Measurements from ENCODE around the gene HDDC3. TPM values are rescaled to one million over a fixed set of nuclear protein-coding genes. Genes with fewer than 3 reads are reported as not detected.
"Not testable (repeated sequence)": the region's sequence is repeated elsewhere in the genome, so short reads cannot be mapped to it uniquely, and the experiment has no call there.

The HDDC3 gene
- total RNA-seq, 2 donors from 2014 or later = 12.2 to 17.1 TPM

DNA sequence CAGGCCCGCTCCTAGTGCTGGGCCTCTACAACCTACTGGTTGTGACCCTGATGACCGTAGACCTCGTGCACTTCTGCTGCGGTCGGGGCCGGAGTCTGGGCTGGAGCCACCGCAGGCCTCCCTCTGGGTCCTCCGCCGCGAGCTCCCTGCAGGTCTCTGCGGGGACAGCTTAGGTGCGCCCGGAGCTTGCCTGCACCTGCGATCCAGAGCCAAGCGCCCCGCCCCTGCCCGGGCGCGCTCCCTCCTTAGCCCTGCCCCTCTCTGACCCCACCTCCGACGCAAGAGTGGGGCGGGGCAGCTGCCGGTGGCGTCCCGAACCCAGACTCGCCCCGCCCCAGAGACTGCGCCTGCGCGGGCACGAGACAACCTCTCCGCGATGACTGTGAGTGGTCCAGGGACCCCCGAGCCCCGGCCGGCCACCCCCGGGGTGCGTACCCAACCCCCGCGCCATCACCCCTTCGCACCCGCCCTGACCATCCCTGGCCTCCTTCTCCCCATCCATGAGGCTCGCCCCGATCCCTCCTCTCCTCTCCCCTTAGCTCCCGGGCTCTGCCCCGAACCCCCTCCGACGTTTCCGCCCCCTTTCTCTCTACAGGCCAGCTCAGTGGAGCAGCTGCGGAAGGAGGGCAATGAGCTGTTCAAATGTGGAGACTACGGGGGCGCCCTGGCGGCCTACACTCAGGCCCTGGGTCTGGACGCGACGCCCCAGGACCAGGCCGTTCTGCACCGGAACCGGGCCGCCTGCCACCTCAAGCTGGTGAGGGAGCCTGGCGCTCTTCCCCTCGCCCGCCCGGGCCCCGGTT lies 2.8 kb upstream of the HDDC3 start, which contains the start of gene UNC45A:
Gene UNC45A, plus strand, starts transcription at position 337 of the 803 bp plus-strand sequence. Its CDS starts 40 bp downstream, at position 377.
- intact Hi-C loops (cut with DNase I) = no loop called here

DNA sequence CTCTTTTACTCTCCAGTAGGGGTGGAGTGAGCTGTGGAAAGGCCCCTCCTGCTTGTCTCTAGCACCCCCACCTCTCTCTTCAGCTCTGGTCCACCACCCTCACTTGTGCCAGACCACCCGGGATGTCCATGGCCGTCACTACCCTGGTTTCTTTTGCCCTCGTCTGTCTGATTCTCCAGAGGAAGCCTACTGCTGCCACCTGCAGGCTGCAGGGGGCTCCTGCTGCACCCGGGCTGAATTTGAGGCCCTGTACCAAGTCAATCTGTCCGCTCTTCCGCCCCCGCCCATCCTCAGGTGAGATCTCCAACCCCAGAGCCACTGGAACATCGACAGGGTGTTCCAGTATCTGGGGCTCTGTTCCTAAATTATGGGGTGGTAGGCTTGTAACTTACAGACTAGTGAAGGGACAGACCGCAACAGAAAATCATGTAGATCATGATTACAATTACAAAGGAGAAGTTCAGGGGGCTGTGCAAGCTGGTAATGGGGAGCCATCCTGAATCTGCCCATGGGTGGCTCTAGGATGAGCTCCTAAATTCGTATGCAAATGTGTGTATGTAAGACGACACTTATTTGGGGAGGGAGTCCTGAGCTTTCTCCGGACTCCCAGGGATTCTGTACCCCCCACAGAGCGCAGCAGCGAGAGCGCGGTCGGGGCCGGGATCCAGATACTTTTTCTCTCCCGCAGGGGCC lies 2.1 kb upstream of the HDDC3 start:
- ATAC-seq = peak; percentile 50 to 52
- intact Hi-C loops (cut with DNase I) = no loop called here
- DNase-seq = peak; percentile 90

More for the DNA sequence above, 2.8 kb upstream of the HDDC3 start, which contains the start of gene UNC45A:
- DNase-seq = peak; percentile 95
- peak; percentile 87 to 92 for ATAC-seq

DNA sequence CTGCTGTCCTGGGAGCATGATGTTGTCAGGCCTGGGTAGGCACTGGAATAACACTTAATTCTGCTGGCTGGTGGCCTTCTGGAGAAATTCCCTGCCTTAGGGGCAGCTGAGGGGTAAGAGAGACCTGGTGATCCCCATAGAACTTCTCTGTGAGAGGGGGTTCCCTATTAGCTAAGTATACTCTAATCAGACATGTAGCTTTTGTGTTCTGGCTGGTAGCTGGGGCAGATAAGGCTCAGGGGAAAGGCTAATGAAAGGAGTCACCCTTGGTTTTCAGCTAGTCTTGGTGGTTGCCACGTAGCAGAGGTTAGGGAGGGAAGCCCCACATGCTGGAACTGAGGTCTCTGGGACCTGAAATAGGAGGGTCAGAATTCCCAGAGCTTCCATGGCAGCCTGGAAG lies 952 bp upstream of the HDDC3 start:
- DNase-seq = no peak
- ATAC-seq = no peak
- intact Hi-C loops (cut with DNase I) = loop anchor here in 1 of 2 donors (2.0 kb wide), 1 partner anchor 30 kb away; the partner anchor contains the start of gene MAN2A2

DNA sequence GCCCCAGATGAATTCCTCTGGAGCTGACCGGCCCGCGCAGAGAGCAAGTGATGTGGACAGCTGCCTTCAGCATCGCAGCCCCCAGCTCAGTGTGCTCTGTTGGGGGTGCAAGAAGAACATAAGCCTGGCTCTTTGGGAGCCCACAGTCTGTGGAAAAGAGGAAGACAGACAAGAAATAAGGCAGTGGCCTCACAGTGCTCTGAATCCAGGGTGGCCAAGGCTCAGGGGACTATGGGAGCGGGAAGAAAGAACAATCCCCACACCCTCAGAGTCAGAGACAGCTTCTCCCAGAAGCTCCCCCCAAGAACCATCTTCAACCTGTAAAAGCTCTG lies 277 bp upstream of the HDDC3 start:
- ATAC-seq (no peak), DNase-seq (no peak)
- intact Hi-C loops (cut with DNase I) = loop anchor here in 1 of 2 donors (2.0 kb wide), 1 partner anchor 30 kb away; the partner anchor contains the start of gene MAN2A2

DNA sequence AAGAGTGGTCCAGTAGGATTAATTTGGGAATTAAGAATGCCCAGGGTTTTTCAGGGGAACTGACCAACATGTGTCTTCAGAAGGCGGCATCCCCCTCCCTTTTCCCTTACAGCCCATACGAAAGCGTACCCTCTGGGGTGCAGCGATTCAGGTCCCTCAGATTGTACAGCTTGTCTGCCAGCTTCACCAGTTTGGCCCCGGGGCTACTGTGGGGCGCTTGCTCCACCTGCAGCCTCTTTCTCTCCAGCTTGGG lies 848 bp downstream of the HDDC3 start:
- ATAC-seq (no peak), DNase-seq (no peak)
- intact Hi-C loops (cut with DNase I) = no loop called here

DNA sequence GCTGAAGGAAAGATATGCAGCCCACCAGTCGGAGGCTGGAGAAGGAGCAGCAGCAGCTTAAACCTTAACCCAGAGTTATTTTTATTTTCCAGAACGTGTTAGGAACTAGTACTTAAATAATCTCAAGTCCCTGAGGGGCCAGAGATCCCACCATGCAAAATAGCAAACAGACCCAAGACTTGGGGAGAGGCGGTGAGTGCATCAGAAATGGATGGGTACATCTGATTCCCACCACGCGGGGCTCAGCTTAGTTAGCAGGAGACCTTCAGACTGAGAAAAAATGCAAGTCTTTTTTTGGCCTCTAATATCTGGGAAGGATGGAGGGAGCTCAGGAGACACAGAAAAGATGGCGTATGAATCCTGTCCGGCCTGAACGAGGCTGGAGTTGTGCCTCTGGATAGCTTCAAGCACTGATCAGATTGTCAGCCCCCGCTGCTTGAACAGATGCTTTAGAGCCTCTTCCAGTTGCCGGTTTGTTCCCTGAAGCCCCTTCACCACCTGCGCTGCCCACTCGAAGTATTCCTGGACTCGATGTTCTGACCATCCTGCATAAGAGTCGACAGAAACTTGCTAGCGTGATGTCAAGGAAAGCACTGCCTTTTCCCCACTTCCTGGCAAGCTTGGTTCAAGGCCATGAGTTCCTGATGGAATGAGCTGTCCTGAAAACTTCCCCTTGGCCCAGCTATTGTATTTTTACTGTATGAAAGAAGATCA lies 1.3 kb downstream of the HDDC3 start:
- intact Hi-C loops (cut with DNase I) = no loop called here
- ATAC-seq (no peak), DNase-seq (no peak)

DNA sequence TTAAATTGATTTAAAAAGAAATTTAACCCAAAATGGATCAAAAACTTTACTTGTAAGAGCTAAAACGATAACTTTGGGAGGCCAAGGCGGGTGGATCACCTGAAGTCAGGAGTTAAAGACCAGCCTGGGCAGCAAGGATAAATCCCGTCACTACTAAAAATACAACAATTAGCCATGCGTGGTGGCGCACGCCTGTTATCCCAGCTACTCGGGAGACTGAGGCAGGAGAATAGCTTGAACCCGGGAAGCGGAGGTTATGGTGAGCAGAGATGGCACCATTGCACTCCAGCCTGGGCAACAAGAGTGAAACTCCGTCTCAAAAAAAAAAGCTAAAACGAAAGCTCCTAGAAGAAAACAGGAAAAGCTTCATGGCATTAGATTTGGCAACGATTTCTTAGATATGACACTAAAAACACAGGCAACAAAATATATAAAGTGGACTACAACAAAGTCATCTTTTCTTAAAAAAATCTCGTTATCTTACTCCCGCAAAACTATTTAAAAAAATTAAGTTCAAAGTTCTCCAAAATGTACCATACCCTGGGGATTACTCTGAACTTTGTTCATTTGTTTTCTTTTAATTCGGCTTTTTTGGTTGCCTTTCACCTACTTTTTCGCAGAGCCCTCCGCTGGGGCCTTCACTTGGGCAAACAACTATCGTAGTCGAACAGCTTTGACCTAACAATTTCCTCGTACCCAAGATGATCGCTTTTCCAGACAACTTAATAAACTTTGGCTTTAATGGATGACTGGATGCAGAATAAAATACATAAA lies 2.9 kb downstream of the HDDC3 start:
- intact Hi-C loops (cut with DNase I) = no loop called here
- no peak for ATAC-seq

DNA sequence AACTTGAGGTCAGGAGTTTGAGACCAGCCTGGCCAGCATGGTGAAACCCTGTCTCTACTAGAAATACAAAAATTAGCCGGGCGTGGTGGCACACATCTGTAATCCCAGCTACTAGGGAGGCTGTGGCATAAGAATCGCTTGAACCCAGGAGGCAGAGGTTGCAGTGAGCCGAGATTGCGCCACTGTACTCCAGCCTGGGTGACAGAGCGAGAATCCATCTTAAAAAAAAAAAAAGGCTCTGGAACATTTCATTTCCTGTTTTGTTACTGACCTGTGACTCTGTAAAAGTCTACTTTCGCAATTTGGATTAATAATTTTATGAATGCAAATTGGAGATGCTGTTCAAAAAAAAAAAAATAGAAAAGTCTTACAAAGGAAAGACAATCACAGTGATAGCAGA lies 4.2 kb downstream of the HDDC3 start:
- intact Hi-C loops (cut with DNase I); DNase-seq; ATAC-seq: not testable (repeated sequence)

More for the DNA sequence above, 2.9 kb downstream of the HDDC3 start:
- DNase-seq = no peak

DNA sequence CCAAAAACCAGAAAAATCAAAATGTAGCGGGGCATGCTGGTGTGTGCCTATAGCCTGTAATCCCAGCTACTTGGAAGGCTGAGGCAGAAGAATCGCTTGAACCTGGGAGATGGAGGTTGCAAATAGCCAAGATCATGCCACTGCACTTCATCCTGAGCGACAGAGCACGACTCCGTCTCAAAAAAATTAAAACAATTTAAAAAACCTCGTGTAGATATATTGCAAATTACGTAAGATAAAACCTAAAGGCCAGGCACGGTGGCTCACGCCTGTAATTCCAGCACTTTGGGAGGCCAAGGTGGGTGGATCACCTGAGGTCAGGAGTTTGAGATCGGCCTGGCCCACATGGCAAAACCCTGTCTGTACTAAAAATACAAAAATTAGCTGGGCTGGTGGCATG lies 5.6 kb downstream of the HDDC3 start:
- intact Hi-C loops (cut with DNase I); DNase-seq; ATAC-seq: not testable (repeated sequence)

DNA sequence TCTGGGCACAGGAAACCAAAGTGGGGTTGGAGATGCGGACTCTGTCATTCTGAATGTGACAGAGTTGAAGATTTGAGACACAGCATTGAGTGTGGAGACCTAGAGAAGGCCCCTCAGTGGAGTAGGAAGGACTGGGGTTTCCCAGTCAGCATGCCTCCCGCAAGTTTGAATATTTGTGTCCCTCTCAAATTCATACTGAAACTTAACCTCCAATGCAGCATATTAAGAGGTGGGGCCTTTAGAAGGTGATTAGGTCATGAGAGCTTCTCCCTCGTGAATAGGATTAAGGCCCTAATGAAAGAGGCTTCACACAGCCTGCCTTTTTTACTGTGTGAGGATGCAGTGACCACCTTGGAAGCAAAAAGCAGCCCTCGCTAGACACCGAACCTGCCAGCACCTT lies 8.0 kb downstream of the HDDC3 start:
- no peak for ATAC-seq
- intact Hi-C loops (cut with DNase I) = no loop called here

DNA sequence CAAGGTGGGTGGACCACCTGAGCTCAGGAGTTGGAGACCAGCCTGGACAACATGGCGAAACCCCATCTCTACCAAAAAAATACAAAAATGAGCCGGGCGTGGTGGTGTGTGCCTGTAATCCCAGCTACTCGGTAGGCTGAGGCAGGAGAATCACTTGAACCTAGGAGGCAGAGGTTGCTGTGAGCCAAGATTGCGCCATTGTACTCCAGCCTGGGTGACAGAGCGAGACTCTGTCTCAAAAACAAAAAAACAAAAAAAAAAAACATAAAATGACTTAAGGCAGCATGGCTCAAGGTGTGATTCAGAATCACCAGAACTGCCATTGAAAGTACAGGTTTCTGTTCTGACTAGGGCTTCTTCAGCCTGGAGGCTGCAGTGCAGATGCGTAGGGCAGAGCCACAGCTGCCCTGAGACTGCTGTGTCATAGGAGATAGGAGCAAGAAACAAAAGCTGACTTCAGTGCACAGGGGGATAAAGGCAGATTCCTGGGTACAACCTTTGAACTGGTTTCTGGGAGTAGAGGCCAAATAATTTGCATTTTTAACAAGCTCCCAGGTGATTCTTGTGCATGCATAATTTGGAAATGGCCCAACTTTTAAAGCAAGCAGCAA lies 9.5 kb downstream of the HDDC3 start:
- peak; percentile 2 for DNase-seq
- intact Hi-C loops (cut with DNase I); ATAC-seq: not testable (repeated sequence)

More for the DNA sequence above, 8.0 kb downstream of the HDDC3 start:
- no peak for DNase-seq

DNA sequence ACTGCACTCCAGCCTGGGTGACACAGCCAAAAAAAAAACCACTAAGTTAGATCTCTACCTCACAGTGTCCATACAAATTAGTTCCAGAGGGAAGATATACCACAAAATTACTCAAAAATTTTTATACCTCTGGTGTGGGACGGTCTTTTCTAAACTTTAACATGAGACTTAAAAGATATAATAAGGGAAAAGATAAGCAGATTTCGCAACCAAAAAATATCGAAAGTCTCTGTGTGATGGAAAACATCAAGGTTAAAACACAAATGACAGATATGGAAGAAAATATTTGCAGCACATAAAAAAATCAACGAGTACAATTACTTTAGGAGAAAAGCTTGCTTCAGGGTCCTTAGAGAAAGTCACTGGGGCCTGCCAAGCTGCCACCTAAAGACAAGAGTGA lies 10.5 kb downstream of the HDDC3 start:
- intact Hi-C loops (cut with DNase I) = no loop called here
- ATAC-seq (no peak), DNase-seq (no peak)

DNA sequence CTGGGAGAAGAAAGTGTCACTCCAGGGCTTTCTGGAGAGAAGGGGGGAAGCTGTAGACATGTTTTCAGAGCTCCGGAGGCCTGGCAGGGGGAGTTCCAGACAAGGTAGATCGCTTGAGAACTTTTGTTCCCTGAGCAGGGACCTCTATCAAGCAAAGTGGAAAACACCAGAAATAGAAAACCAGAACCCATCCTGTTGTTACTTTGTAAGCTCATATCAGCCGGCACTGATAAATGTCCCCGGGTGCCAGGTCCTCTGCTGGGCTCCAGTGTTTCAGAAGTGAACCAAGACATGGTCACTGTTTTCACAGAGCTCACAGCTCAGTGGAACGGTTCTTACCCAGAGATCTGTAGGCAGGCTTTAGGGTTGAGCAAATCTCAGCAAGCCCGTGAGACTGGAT lies 13.5 kb downstream of the HDDC3 start:
- DNase-seq (peak; percentile 13), ATAC-seq (peak; percentile 13 to 53)
- intact Hi-C loops (cut with DNase I) = no loop called here

DNA sequence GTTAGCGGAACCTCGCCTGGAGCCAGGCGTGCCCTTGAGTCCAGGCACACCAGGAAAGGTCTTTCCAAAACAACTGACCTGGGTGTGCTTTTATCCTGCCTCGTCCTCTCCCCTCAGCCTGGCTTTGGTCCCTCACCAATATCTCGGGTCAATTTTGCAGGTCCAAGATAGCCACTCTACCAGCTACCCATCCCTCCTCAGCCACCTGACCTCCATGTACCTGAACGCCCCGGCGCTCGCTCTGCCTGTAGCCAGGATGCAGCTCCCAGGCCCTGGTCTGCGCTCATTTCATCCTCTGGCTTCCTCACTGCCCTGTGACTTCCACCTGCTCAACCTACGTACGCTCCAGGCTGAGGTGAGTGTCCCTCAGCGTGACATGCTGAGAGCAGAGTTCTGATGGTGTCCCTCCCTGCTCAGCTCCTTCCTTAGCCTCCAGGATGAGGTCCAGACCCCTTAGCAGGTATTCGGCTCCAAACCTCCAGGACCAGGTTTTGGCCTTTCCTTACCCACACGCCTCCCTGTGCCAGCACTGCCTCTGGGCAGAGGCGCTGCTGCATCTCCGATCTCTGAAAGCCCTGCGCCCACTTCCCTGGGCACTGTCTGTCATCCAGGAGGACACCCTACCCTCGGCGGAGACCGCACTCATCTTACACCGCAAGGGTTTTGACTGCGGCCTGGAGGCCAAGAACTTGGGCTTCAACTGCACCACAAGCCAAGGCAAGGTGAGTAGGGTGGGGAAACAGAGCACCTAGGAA lies 14.1 kb downstream of the HDDC3 start:
- ATAC-seq = no peak
- peak; percentile 12 for DNase-seq
- intact Hi-C loops (cut with DNase I) = no loop called here

DNA sequence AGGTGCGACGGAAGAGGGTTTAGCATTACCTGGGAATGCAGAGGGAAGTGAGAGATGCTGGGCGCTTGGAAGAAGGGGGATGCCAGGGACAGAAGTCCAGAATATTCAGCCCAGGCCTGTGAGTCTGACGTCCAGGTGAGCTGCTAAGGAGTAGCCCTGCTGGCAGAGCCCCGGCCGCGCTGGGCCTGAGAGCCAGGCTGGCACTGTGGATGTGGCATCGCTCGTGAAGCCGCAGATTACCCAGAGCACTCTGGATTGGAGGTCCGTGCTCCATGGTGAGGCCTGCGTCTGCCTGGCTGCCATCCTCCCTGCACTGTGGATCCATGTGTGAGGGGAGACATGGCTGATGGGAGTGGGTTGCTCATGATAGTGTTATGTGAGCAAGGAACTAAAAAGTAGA lies 14.8 kb downstream of the HDDC3 start:
- DNase-seq (peak; percentile 18), ATAC-seq (no peak)
- intact Hi-C loops (cut with DNase I) = no loop called here

DNA sequence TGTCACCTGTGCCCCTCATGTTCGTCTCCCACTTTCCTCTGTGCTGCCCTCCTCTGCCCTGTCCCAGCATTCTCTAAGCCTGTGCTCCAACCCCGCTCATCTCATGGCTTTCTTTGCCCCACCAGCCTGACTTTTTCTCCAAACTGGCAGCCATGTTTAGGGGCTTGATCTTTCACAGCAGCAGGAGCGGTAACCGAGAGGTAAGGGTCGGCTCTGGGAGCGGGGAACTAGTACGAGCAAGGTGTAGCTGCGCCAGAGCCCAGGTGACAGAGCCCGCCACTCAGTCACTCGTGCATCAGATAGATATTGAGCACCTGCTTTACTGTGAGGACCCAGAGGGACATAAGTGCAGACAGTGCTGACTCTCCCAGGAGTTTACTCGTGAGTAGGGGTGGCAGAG lies 15.9 kb downstream of the HDDC3 start:
- intact Hi-C loops (cut with DNase I) = no loop called here
- DNase-seq = peak; percentile 3
- ATAC-seq = no peak

DNA sequence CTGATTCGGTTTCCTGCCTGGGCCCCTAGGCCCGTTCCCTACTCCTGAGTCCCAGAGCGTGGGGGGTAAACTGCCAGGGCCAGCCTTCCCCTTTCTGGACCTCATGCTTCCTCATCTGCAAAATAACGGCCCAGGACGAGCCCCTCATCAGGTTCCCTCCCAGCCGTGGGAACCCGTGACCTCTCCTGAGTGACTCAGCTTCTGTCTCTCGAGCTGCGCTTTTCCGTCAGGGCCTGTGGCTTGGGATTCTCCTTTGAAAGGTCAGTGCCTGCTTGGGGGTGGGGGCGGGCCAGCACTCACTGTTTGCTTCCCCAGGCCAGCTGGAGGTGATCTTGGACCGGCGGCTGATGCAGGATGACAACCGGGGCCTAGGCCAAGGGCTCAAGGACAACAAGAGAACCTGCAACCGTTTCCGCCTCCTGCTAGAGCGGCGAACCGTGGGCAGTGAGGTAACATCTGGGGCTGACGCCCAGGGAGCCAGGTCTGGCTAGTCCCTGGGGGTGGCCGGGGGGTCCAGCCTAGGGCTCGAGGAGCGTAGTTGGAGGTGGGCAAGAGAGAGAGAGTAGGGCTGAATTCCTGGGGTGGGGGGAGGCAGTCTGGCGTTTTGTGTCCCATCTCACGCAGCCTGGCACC lies 16.4 kb downstream of the HDDC3 start:
- intact Hi-C loops (cut with DNase I) = no loop called here
- DNase-seq (peak; percentile 60), ATAC-seq (peak; percentile 35 to 48)

Data from left cardiac atrium (tissue), 4 donors.